Mucosa of descending colon (tissue), 3 donors: Measurements from ENCODE around the gene SMARCA2. TPM values are rescaled to one million over a fixed set of nuclear protein-coding genes. Genes with fewer than 3 reads are reported as not detected.
A peak's percentile ranks its signal among the peaks of the same experiment; 100 is the strongest.

Experiments
- ATAC-seq: fragments of 200-7000 bp; cut with Tn5 transposase; one replicate; pipeline ENCODE4 v1.9.1; 2020; ENCODE audit warnings: mild to moderate bottlenecking, moderate library complexity
- DNase-seq, 3 donors: peaks; one replicate each; pipeline ENCODE4 v3.0.0-alpha.2; 2020
- H3K36me3 ChIP-seq: fragments of 200-600 bp; one replicate; pipeline ENCODE4 v1.8.0; 2021; ENCODE audit warnings: low read depth, mild to moderate bottlenecking
- H3K4me1 ChIP-seq: fragments of 200-600 bp; one replicate; pipeline ENCODE4 v1.8.0; 2021; ENCODE audit warnings: low read depth, mild to moderate bottlenecking
- H3K4me3 ChIP-seq: fragments of 200-600 bp; one replicate; pipeline ENCODE4 v1.8.0; 2021; ENCODE audit warnings: mild to moderate bottlenecking
- H3K9me3 ChIP-seq: fragments of 200-600 bp; one replicate; pipeline ENCODE4 v1.8.0; 2021; ENCODE audit warnings: mild to moderate bottlenecking
- CTCF ChIP-seq: fragments of 200-600 bp; IDR thresholded peaks from one replicate; pipeline ENCODE4 v1.8.0; 2022; ENCODE audit warnings: antibody characterized with exemption, mild to moderate bottlenecking
- intact Hi-C, 2 donors: fragments of 100-400 bp; cut with DNase I in 1 of 2; cut with micrococcal nuclease in 1 of 2; formaldehyde crosslinking; loops; one replicate each; pipeline versions ENCODE4 v1.11.0 to v1.11.1; 2022; cut with DNase I, micrococcal nuclease
- total RNA-seq, 3 donors: library from RNA; stranded (reverse); fragmentation: NEBNext Ultra II Directional in 2 of 3; extraction: Animal tissue kit (Norgen Biotek cat#: 25700) in 2 of 3; gene quantifications; one replicate each; pipeline versions ENCODE4 v1.2.1 to v1.2.4, GENCODE V29; 2021 to 2023
- donor health status: DM: no; HTN: no; CAD: no; lungs with moderate emphysema.
- donor health status: DM: no; HTN: no; CAD: no.
- donor health status: DM: no; HTN: yes; CAD: no.

SMARCA2 gene
- total RNA-seq, 3 donors from 2014 or later: 105 to 131 (median 117) TPM

GRCh38 chr9:2109069-2109650, 94.0 kb downstream of the SMARCA2 start:
- ATAC-seq (no peak), DNase-seq (no peak)
- no peak for TF ChIP-seq CTCF
- H3K4me3 ChIP-seq: no peak overlapping the region
- no peaks in the 10 kb centered on the region for H3K9me3 ChIP-seq
- H3K36me3 ChIP-seq: peaks cover 4% of the 10 kb centered on the region
- intact Hi-C loops: no loop called here
- H3K4me1 ChIP-seq: no peaks in the 10 kb centered on the region

- no peak overlapping the region for H3K4me3 ChIP-seq
- DNase-seq (no peak), ATAC-seq (no peak)
- H3K9me3 ChIP-seq: no peaks in the 10 kb centered on the region
- no peak for TF ChIP-seq CTCF
- H3K4me1 ChIP-seq: no peaks in the 10 kb centered on the region
- peaks cover 4% of the 10 kb centered on the region for H3K36me3 ChIP-seq
- intact Hi-C loops: no loop called here
Measured at GRCh38 chr9:2110036-2110435, 94.9 kb downstream of the SMARCA2 start.

GRCh38 chr9:2116073-2116472, 100.9 kb downstream of the SMARCA2 start:
- Histone ChIP-seq H3K4me1 (no peaks in the 10 kb centered on the region), H3K9me3 (no peaks in the 10 kb centered on the region), H3K4me3 (no peak overlapping the region), H3K36me3 (no peaks in the 10 kb centered on the region)
- TF ChIP-seq CTCF: peak; percentile 9
- intact Hi-C loops: no loop called here
- ATAC-seq (peak; percentile 54), DNase-seq (no peak)

GRCh38 chr9:2117527-2117926, 102.4 kb downstream of the SMARCA2 start:
- intact Hi-C loops: no loop called here
- no peak for ATAC-seq
- H3K9me3 ChIP-seq: no peaks in the 10 kb centered on the region

GRCh38 chr9:2119566-2119965, 104.4 kb downstream of the SMARCA2 start:
- Histone ChIP-seq H3K9me3 (no peaks in the 10 kb centered on the region), H3K36me3 (peaks cover 11% of the 10 kb centered on the region), H3K4me3 (no peak overlapping the region), H3K4me1 (no peaks in the 10 kb centered on the region)
- intact Hi-C loops: no loop called here
- ATAC-seq (no peak), DNase-seq (no peak)
- no peak for TF ChIP-seq CTCF

More at GRCh38 chr9:2117527-2117926, 102.4 kb downstream of the SMARCA2 start:
- Histone ChIP-seq H3K4me1 (no peaks in the 10 kb centered on the region), H3K4me3 (no peak overlapping the region), H3K36me3 (peaks cover 2% of the 10 kb centered on the region)
- TF ChIP-seq CTCF: no peak
- no peak for DNase-seq
